ENCODE measurements around the gene PPHLN1. TPM values are rescaled to one million over a fixed set of nuclear protein-coding genes. Genes with fewer than 3 reads are reported as not detected.

The PPHLN1 gene
- total and polyA plus RNA-seq, 2 of the 8 experiments (the other 6 are each of a cell fraction or from before 2014, with no cell fraction given), result 34.3 to 71.6 TPM

- FAIRE-seq, result no peak
- no peak for DNase-seq (ENCODE audit: low read depth in 1 of 2, low spot score in 2 of 2)
- Histone ChIP-seq H3K14ac (ENCODE audit: insufficient read length) (no peak overlapping the region), H4K5ac (ENCODE audit: insufficient read length, low read depth, low read length) (no peak overlapping the region), H3K4me2 (ENCODE audit: insufficient read depth in 1 of 2, low read depth in 2 of 2, low read length in 2 of 2) (no peak overlapping the region), H3K23me2 (ENCODE audit: low read depth, low read length) (0 out of 2 replicates have a peak, but pooled peaks cover under 1% of the 10 kb centered on the region), H3K9me3 (ENCODE audit: insufficient read depth in 2 of 2, low read depth in 1 of 2, low read length in 1 of 2) (no peaks in the 10 kb centered on the region), H3K27me3 (replicated peaks in 1 of 4; ENCODE audit: control insufficient read depth in 3 of 4, extremely low read depth in 1 of 4, insufficient read depth in 3 of 4, low read length in 3 of 4) (no peaks in the 10 kb centered on the region), H4K91ac (replicated peaks; ENCODE audit: insufficient read length, low read length) (no peak overlapping the region), H3K4me3 (ENCODE audit: extremely low read depth in 1 of 4, insufficient read depth in 2 of 4, low read depth in 3 of 4, low read length in 4 of 4) (no peak overlapping the region), H3K23ac (ENCODE audit: insufficient read length) (no peak overlapping the region), H3K56ac (replicated peaks; ENCODE audit: insufficient read length, low read depth, low read length) (no peak overlapping the region), H2BK20ac (ENCODE audit: low read length) (no peak overlapping the region), H3K27ac (ENCODE audit: low read depth, low read length) (no peak overlapping the region), H4K8ac (ENCODE audit: extremely low read depth, insufficient read depth, low read length) (no peak overlapping the region), H3K79me2 (ENCODE audit: control insufficient read depth in 1 of 2, insufficient read depth in 2 of 2, low read length in 2 of 2) (no peaks in the 10 kb centered on the region), H3K18ac (ENCODE audit: extremely low read depth, low read length) (no peak overlapping the region), H3K4me1 (replicated peaks in 1 of 4; ENCODE audit: control insufficient read depth in 3 of 4, insufficient read depth in 4 of 4, low read length in 3 of 4) (no peaks in the 10 kb centered on the region), H2BK15ac (ENCODE audit: low read length) (no peak overlapping the region), H2BK120ac (replicated peaks; ENCODE audit: low read depth, low read length) (no peak overlapping the region), H2AFZ (ENCODE audit: low read length) (no peak overlapping the region), H4K20me1 (replicated peaks in 1 of 2; ENCODE audit: control insufficient read depth in 1 of 2, insufficient read depth in 2 of 2, low read length in 2 of 2) (no peaks in the 10 kb centered on the region), H3K79me1 (ENCODE audit: low read depth, low read length) (no peaks in the 10 kb centered on the region), H2AK5ac (ENCODE audit: low read depth, low read length) (no peak overlapping the region), H2BK12ac (ENCODE audit: low read depth, low read length) (no peak overlapping the region), H2BK5ac (ENCODE audit: low read depth, low read length) (no peak overlapping the region), H3K36me3 (ENCODE audit: control insufficient read depth in 2 of 4, insufficient read depth in 4 of 4, low read length in 3 of 4) (peaks cover 0 to 10% (median 0%) of the 10 kb centered on the region in 4 experiments; a peak in 3 of 8 replicates), H3K4ac (replicated peaks; ENCODE audit: insufficient read length, low read depth, low read length) (no peak overlapping the region), H3K9ac (replicated peaks in 1 of 4; ENCODE audit: extremely low read depth in 1 of 4, low read depth in 3 of 4, low read length in 3 of 4) (no peak overlapping the region)
- CTCF ChIA-PET (ENCODE audit: partially characterized antibody), result interaction anchor here (0.7 kb wide), 1 partner anchor 294 kb away, joined by 3 read pairs; no protein-coding TSS in a partner anchor
- 94% methylated on average over 2 of the region's 2 CpGs; no CpG with 5 or more reads in 1 of the 2 experiments for WGBS, 2 experiments (ENCODE audit: extremely low coverage in 1 of 2, insufficient coverage in 1 of 2, insufficient read length in 1 of 2, insufficient replicate concordance in 2 of 2, low coverage in 1 of 2, low lambda C conversion rate in 2 of 2, missing lambda C conversion rate in 1 of 2)
- TF ChIP-seq POLR2A (IDR thresholded peaks at IDR 0.05; ENCODE audit: control extremely low read depth in 1 of 2, low read depth in 2 of 2, low read length in 2 of 2) (no peak), CHD1 (IDR thresholded peaks at IDR 0.05; ENCODE audit: low read depth, low read length) (no peak), BACH1 (IDR thresholded peaks at IDR 0.05; ENCODE audit: low read length) (no peak), FOSL1 (IDR thresholded peaks at IDR 0.05; ENCODE audit: insufficient read depth, low read depth, low read length) (no peak)
- POLR2A ChIA-PET (ENCODE audit: partially characterized antibody), result interaction anchor here (0.6 kb wide), 1 partner anchor 270 kb away, joined by 3 read pairs; no protein-coding TSS in a partner anchor
Observed at GRCh38 chr12:42308390-42308789, 17.6 kb upstream of the PPHLN1 start.

Measured in H1 (cell line).